Osteoblast (primary cell): ENCODE data around the gene GOLT1B. TPM values are rescaled to one million over a fixed set of nuclear protein-coding genes. Genes with fewer than 3 reads are reported as not detected.

Experiments used
- DNase-seq: peaks from one replicate; pipeline ENCODE4 v3.0.0; 2011; ENCODE audit warnings: low spot score, mixed read lengths; ENCODE audit not compliant: insufficient read length; ENCODE audit errors: missing footprints
- H2AFZ ChIP-seq: 2 replicates; pipeline ENCODE4 v1.6.0; 2011; ENCODE audit warnings: mild to moderate bottlenecking, low read length
- H3K27ac ChIP-seq: 2 replicates; pipeline ENCODE4 v1.5.1; 2011; ENCODE audit warnings: mild to moderate bottlenecking, low read depth, low read length, moderate library complexity
- H3K27me3 ChIP-seq: 2 replicates; pipeline ENCODE4 v1.6.0; 2012; ENCODE audit warnings: mild to moderate bottlenecking, control low read depth, inconsistent platforms, low read length, moderate library complexity; ENCODE audit not compliant: insufficient read depth
- H3K36me3 ChIP-seq: 2 replicates; pipeline ENCODE4 v1.5.1; 2011; ENCODE audit warnings: mild to moderate bottlenecking, low read length, control low read depth, moderate library complexity; ENCODE audit not compliant: insufficient read depth
- H3K4me1 ChIP-seq: 2 replicates; pipeline ENCODE4 v1.5.1; 2011; ENCODE audit warnings: mild to moderate bottlenecking, low read length, control low read depth, moderate library complexity; ENCODE audit not compliant: insufficient read depth
- H3K4me2 ChIP-seq: 2 replicates; pipeline ENCODE4 v1.6.0; 2011; ENCODE audit warnings: mild to moderate bottlenecking, low read length; ENCODE audit not compliant: insufficient read depth
- H3K4me3 ChIP-seq: fragments of 200-600 bp; sonication (generic); 3 replicates; pipeline ENCODE4 v1.5.1; 2012; ENCODE audit warnings: mild to moderate bottlenecking, low read length, inconsistent platforms; ENCODE audit not compliant: insufficient read depth
- H3K79me2 ChIP-seq: 2 replicates; pipeline ENCODE4 v1.6.0; 2012; ENCODE audit warnings: mild to moderate bottlenecking, low read length, control low read depth, inconsistent platforms; ENCODE audit not compliant: insufficient read depth
- H3K9me3 ChIP-seq: 2 replicates; pipeline ENCODE4 v1.5.1; 2011; ENCODE audit warnings: low read depth, low read length, control low read depth
- H4K20me1 ChIP-seq: 2 replicates; pipeline ENCODE4 v1.6.0; 2012; ENCODE audit warnings: mild to moderate bottlenecking, low read length, control low read depth; ENCODE audit not compliant: insufficient read depth
- CTCF ChIP-seq: IDR thresholded peaks from 2 replicates; pipeline ENCODE4 v1.5.1; 2011; ENCODE audit warnings: mild to moderate bottlenecking, low read depth, low read length, moderate library complexity; ENCODE audit errors: extremely low read depth
- total RNA-seq: library from RNA; depleted of rRNA; stranded (reverse); fragments of >200 nt; gene quantifications from 2 replicates; pipeline ENCODE4 v1.2.3, GENCODE V29; 2012

GOLT1B gene
- total RNA-seq, 1 donor, result 254 TPM

DNA sequence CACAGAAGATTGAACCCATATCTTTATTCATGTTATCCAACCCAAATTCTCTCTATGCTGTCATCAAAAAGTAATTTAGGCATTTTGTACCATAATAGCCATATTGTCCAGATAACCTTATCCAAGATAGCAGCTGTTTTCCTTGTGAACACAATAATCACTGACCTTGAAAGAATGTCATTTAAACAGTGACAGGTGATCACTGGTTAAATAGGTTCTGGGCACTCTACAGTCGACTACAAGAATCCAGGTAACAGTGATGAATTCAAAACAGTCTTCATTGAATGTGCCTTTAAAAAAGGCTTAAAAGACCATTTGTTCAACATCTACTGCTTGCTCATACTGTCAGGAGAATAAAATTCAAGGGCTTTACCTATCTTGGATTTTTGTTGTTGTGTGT lies 20.0 kb downstream of the GOLT1B start:
- H3K79me2 ChIP-seq, result no peaks in the 10 kb centered on the region
- H3K4me3 ChIP-seq, result no peak overlapping the region

DNA sequence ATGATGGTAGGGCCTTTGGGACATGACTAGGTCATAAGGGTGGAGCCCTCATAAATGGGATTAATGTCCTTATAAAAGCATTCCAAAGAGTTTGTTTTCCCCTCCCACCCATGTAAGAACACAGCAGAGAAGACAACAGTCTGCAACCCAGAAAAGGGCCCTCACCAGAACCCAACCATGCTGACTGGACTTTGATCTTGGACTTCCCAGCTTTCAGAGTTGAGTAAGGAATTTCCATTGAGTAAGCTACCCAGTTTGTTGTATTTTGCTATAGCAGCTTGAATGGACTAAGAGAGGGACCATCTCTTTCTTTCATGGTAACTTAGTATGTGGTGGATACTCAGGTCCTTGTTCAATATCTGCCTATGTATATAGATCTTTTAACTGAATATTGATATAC lies 21.6 kb downstream of the GOLT1B start:
- no peak for TF ChIP-seq CTCF
- Histone ChIP-seq H3K4me3 (no peak overlapping the region), H3K4me2 (no peak overlapping the region), H3K27me3 (peaks cover 3% of the 10 kb centered on the region), H3K79me2 (no peaks in the 10 kb centered on the region), H3K9me3 (no peaks in the 10 kb centered on the region), H4K20me1 (no peaks in the 10 kb centered on the region), H3K27ac (no peak overlapping the region), H3K4me1 (peaks cover 7% of the 10 kb centered on the region), H3K36me3 (no peaks in the 10 kb centered on the region), H2AFZ (no peak overlapping the region)
- DNase-seq, result no peak

More for the DNA sequence above, 20.0 kb downstream of the GOLT1B start:
- Histone ChIP-seq H3K36me3 (peaks cover 12% of the 10 kb centered on the region), H3K9me3 (no peaks in the 10 kb centered on the region), H4K20me1 (no peaks in the 10 kb centered on the region), H2AFZ (no peak overlapping the region), H3K27me3 (no peaks in the 10 kb centered on the region), H3K4me2 (no peak overlapping the region), H3K27ac (no peak overlapping the region), H3K4me1 (no peaks in the 10 kb centered on the region)
- no peak for TF ChIP-seq CTCF
- no peak for DNase-seq

DNA sequence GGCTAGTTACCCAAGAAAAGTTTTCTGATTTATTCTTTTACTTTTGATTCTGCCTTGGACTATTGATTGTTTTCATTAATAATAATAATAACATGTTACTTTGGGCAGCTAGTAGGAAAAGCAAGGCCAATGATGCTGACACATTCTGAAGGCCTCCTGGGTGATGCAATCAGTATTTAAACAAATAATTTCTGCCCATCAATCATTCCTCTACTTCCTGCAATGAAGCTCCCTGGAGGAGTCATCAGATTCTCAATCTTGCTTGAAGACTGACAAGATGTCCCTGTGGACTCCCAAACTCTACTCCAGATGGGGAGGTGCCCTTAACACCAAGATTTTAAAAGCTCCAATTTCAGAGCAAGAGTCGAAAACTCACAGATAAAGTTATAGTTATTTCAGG lies 24.5 kb downstream of the GOLT1B start, which contains the start of gene SPX:
Gene SPX, plus strand, starts transcription at position 244 of the 400 bp plus-strand sequence. CDS start 177 bp downstream, outside the sequence.
- Histone ChIP-seq H3K4me1 (peaks cover 9% of the 10 kb centered on the region), H3K79me2 (no peaks in the 10 kb centered on the region), H2AFZ (peak within 1 kb of the TSS; percentile 87), H3K36me3 (no peaks in the 10 kb centered on the region), H4K20me1 (no peaks in the 10 kb centered on the region), H3K4me2 (peak within 1 kb of the TSS; percentile 88), H3K9me3 (no peaks in the 10 kb centered on the region), H3K27me3 (peaks cover 13% of the 10 kb centered on the region), H3K27ac (no peak within 1 kb of the TSS), H3K4me3 (peak within 1 kb of the TSS; percentile 75)
- TF ChIP-seq CTCF, result no peak
- DNase-seq, result no peak

- Histone ChIP-seq H2AFZ (peak overlapping the region; percentile 87), H3K27ac (no peak overlapping the region), H3K4me2 (peak overlapping the region; percentile 88), H3K9me3 (no peaks in the 10 kb centered on the region), H3K36me3 (no peaks in the 10 kb centered on the region), H3K79me2 (no peaks in the 10 kb centered on the region), H4K20me1 (no peaks in the 10 kb centered on the region), H3K4me1 (peaks cover 9% of the 10 kb centered on the region), H3K4me3 (peak overlapping the region; percentile 75), H3K27me3 (peaks cover 17% of the 10 kb centered on the region)
- no peak for TF ChIP-seq CTCF
- no peak for DNase-seq
These were observed 25.2 kb downstream of the GOLT1B start for GRCh38 chr12:21526721-21527345.
